Heart right ventricle (tissue), 16 donors: ENCODE results near the gene RTL9. TPM values are rescaled to one million over a fixed set of nuclear protein-coding genes. Genes with fewer than 3 reads are reported as not detected.

Source experiments
- ATAC-seq, 8 donors: fragments of 200-7000 bp; cut with Tn5 transposase; one replicate each; pipeline ENCODE4 v1.9.1; 2020; ENCODE audit warnings: mild to moderate bottlenecking in 8 of 8, moderate library complexity in 8 of 8, moderate number of reproducible peaks in 1 of 8
- DNase-seq, 2 donors: peaks; one replicate each; pipeline ENCODE4 v3.0.0-alpha.2; 2020
- H3K27ac ChIP-seq, 10 donors: fragments of 200-600 bp; sonication (generic) in 2 of 10; one replicate each; pipeline versions ENCODE4 v1.5.0 to v1.8.0; 2020 to 2022; ENCODE audit warnings: mild to moderate bottlenecking in 3 of 10
- H3K27me3 ChIP-seq, 7 donors: fragments of 200-600 bp; one replicate each; pipeline ENCODE4 v1.8.0; 2021 to 2022; ENCODE audit warnings: mild to moderate bottlenecking in 2 of 7
- H3K36me3 ChIP-seq, 9 donors: fragments of 200-600 bp; sonication (generic) in 1 of 9; one replicate each; pipeline versions ENCODE4 v1.5.0 to v1.8.0; 2020 to 2022; ENCODE audit warnings: mild to moderate bottlenecking in 2 of 9
- H3K4me1 ChIP-seq, 9 donors: fragments of 200-600 bp; sonication (generic) in 1 of 9; one replicate each; pipeline versions ENCODE4 v1.5.0 to v1.8.0; 2020 to 2022; ENCODE audit warnings: mild to moderate bottlenecking in 4 of 9
- H3K4me3 ChIP-seq, 10 donors: fragments of 200-600 bp; sonication (generic) in 2 of 10; one replicate each; pipeline versions ENCODE4 v1.5.0 to v1.8.0; 2020 to 2022; ENCODE audit warnings: mild to moderate bottlenecking in 7 of 10, moderate library complexity in 2 of 10
- H3K9me3 ChIP-seq, 11 donors: fragments of 200-600 bp in 10 of 11; sonication (generic) in 2 of 11; one replicate each; pipeline versions ENCODE4 v1.5.0 to v1.8.0; 2013 to 2022; ENCODE audit warnings: mild to moderate bottlenecking in 2 of 11, control low read depth in 1 of 11, moderate library complexity in 1 of 11
- WGBS, 2 donors: extraction: QIAGEN DNeasy Blood & Tissue Kit; methylation state at CpG; one replicate each; pipeline ENCODE4 v1.1.7; 2013; ENCODE audit warnings: inconsistent platforms in 1 of 2; 5-methylcytosine and 5-hydroxymethylcytosine counted together
- intact Hi-C, 10 donors: fragments of 100-400 bp; cut with DNase I; formaldehyde crosslinking; loops; one replicate each; pipeline versions ENCODE4 v1.11.1 to v1.14.2; 2022
- polyA plus RNA-seq, 2 donors: library from polyadenylated mRNA; stranded (reverse); fragments of 200-250 nt; gene quantifications; one replicate each; pipeline ENCODE4 v1.2.3, GENCODE V29; 2013
- total RNA-seq, 10 donors: library from RNA; stranded (reverse); fragmentation: NEBNext Ultra II Directional in 3 of 10; extraction: Animal tissue kit (Norgen Biotek cat#: 25700) in 3 of 10; gene quantifications; one replicate each; pipeline versions ENCODE4 v1.2.1 to v1.2.4, GENCODE V29; 2021 to 2023
- TF ChIP-seq, protein P1 (sequence below), 9 donors: fragments of 200-600 bp; sonication (generic) in 2 of 9; IDR thresholded peaks; one replicate each; pipeline versions ENCODE4 v1.5.0 to v1.8.0; 2021 to 2022; ENCODE audit warnings: antibody characterized with exemption in 9 of 9, mild to moderate bottlenecking in 5 of 9, moderate library complexity in 1 of 9
- donor health status: Arrhythmogenic right ventricular cardiomyopathy.
- donor health status: ischemic (EF 13 %, LVEDD 7.1; RV severe dilation, severe dysfunction).
- donor health status: healthy with polysubstance abuse.
- donor health status: DM: no; HTN: yes; CAD: no.
- donor health status: DM: no; HTN: no; CAD: no.
- donor health status: ischemic (EF 25% LVEDD 6.9; RV normal size, moderate dysfunction).
- donor health status: ischemic (EF 25% LVEDD 5.7; RV mildly dilated, moderate dysfunction).
- donor health status: healthy.
- donor health status: DM: yes; HTN: yes; CAD: no.
- donor health status: Ischemic cardiomyopathy.
- donor health status: ischemic (EF 35%, LVEDD 5.7; RV mildly dilated, moderate dysfunction).
- donor health status: nonischemic (EF 11% LVEDD 7.7; RV severe dilation, severe dysfunction).
- donor health status: DM: yes; HTN: yes; CAD: no.
- donor health status: PGD.
- donor health status: ischemic (EF 29% LVEDD 5.4; RV normal size, mild dysfunction).
- donor health status: nonischemic (EF 23%, LVEDD 6.1; RV moderate dilation, normal function).

The RTL9 gene
- total and polyA plus RNA-seq, 12 donors, result 0.29 to 1.2 (median 0.64) TPM

DNA sequence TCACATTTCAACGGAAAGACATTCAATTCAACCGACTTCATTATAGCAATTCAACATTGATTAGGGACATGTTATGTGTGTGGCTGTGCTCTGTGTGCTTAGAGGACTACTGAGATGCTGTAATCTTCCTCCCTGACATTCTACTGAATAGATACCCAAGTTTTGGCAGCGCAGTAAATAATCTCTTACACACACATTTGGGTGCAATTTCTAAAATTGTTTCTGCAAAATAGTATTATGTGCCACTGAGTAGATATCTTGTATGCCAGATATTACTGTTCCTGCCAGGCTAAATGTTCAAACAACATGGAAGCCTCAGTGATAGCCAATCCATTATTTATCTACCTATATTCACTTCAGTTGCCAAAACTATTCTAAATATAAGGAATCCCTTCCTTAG is 41.3 kb downstream of the RTL9 start:
- H3K27me3 ChIP-seq, result peaks cover 0 to 56% (median 0%) of the 10 kb centered on the region in 7 donors
- WGBS, 2 donors, result 92 to 97% methylated on average over 3 of the region's 3 CpGs

DNA sequence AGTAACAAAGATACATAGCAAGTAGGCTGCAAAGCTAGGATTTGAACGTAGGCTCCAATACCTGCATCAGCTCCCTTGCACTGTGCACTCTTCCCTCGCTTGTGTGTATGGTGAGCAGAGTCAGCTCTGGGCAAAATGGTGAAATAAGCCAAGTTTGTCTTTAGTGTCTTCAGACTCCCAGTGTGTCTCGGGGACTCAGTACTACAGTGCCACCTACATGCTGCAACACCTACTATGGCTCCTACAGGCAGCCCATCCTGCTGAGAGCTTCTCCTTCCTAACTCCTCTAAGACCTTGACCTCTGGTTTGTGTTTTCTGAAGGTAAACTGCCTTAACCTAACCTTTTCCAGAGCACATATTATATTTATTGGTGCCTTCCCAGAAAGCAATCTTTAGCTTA is 42.5 kb downstream of the RTL9 start:
- Histone ChIP-seq H3K9me3 (no peaks in the 10 kb centered on the region), H3K4me3 (no peak overlapping the region), H3K4me1 (peaks cover 0 to 4% (median 0%) of the 10 kb centered on the region in 9 donors), H3K36me3 (no peaks in the 10 kb centered on the region), H3K27ac (no peak overlapping the region), H3K27me3 (peaks cover 0 to 50% (median 0%) of the 10 kb centered on the region in 7 donors)
- 93 to 95% methylated on average over 3 of the region's 3 CpGs for whole genome bisulfite sequencing, 2 donors
- no peak for ATAC-seq
- intact Hi-C loops, result loop anchor here in 2 of 10 donors (5.0 kb wide), 2 partner anchors 84 to 244 kb away; partner anchors contain the start of gene AMMECR1 (in 1 of the 2)
- no peak for DNase-seq
- TF ChIP-seq, protein P1, sequence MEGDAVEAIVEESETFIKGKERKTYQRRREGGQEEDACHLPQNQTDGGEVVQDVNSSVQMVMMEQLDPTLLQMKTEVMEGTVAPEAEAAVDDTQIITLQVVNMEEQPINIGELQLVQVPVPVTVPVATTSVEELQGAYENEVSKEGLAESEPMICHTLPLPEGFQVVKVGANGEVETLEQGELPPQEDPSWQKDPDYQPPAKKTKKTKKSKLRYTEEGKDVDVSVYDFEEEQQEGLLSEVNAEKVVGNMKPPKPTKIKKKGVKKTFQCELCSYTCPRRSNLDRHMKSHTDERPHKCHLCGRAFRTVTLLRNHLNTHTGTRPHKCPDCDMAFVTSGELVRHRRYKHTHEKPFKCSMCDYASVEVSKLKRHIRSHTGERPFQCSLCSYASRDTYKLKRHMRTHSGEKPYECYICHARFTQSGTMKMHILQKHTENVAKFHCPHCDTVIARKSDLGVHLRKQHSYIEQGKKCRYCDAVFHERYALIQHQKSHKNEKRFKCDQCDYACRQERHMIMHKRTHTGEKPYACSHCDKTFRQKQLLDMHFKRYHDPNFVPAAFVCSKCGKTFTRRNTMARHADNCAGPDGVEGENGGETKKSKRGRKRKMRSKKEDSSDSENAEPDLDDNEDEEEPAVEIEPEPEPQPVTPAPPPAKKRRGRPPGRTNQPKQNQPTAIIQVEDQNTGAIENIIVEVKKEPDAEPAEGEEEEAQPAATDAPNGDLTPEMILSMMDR (IDR thresholded peaks at IDR 0.05), result no peak

More for the DNA sequence above, 41.3 kb downstream of the RTL9 start:
- Histone ChIP-seq H3K4me1 (peaks cover 0 to 4% (median 0%) of the 10 kb centered on the region in 9 donors), H3K36me3 (no peaks in the 10 kb centered on the region), H3K4me3 (no peak overlapping the region), H3K27ac (no peak overlapping the region), H3K9me3 (no peaks in the 10 kb centered on the region)
- TF ChIP-seq, protein P1 (IDR thresholded peaks at IDR 0.05), result no peak
- DNase-seq (no peak), ATAC-seq (no peak)
- intact Hi-C loops, result loop anchor here in 2 of 10 donors (5.0 kb wide), 2 partner anchors 83 to 243 kb away; partner anchors contain the start of gene AMMECR1 (in 1 of the 2)

DNA sequence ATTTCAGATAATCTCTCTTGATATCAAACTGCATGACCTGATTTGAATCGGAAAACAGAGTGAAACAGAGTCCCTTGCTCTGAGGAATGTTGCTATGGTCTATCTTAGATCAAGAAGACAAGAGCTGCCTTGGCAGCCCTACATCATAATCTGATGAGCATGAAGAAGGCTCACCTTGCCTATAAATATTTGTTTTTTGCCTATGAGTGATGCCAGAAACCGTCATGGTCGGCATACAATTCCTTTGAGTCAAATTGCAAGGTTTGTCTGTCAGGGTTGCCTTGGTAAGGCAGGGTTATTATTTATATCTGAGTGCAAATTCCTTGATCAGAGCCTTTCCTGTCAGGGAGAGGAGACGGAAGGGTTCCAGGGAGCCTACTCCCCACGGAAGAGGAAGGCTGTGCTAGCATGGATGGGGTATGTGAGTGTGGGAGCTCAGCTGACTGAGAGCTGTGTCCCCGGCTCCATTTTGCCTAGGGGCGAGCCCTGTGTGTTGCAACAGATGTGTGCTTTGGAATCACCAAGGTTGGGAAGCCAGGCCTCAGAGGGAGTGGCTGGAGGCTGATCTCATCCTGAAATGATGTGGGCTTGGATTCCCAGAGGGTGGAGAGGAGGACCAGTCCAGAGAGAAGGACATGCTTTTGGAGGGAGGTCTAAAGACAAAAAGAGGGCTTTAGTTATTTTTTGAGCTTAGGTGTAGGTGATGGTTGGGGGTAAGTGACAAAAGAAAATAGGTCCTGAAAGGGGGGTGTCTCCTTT is 43.6 kb downstream of the RTL9 start:
- Histone ChIP-seq H3K27ac (no peak overlapping the region), H3K9me3 (no peaks in the 10 kb centered on the region), H3K36me3 (no peaks in the 10 kb centered on the region), H3K27me3 (peaks cover 0 to 43% (median 0%) of the 10 kb centered on the region in 7 donors), H3K4me1 (peaks cover 0 to 4% (median 0%) of the 10 kb centered on the region in 9 donors), H3K4me3 (no peak overlapping the region)
- TF ChIP-seq, protein P1 (IDR thresholded peaks at IDR 0.05), result no peak
- WGBS, 2 donors, result 70 to 71% methylated on average over 6 to 7 of the region's 7 CpGs
- DNase-seq (peak in 1 of 2 donors; percentile 15), ATAC-seq (peak in 7 of 8 donors; percentile 45 to 90 (median 80))
- intact Hi-C loops, result loop anchor here in 2 of 10 donors (5.0 kb wide), 2 partner anchors 85 to 245 kb away; partner anchors contain the start of gene AMMECR1 (in 1 of the 2)

DNA sequence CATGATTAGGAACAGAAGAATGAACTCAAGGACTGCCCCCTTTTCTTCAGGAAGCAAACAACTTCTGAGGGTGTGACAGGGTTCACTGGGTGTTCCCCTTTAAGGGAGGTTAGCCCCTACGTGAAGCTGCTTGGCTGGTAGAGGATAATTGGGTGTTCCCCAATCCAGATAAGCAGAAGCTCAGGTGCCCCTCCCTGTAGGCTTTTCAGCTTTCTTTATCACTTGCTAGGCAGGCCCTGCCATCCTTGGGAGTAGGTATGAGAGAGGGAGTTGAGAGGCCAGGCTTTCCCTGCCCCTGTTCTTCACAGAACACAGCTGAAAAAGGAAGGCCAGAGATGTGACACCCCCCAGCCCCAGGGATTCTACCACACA is 44.2 kb downstream of the RTL9 start:
- TF ChIP-seq, protein P1 (IDR thresholded peaks at IDR 0.05), result no peak
- H3K27ac ChIP-seq, result no peak overlapping the region
- H3K27me3 ChIP-seq, result peaks cover 0 to 43% (median 0%) of the 10 kb centered on the region in 7 donors
- 13 to 71% methylated on average over 1 of the region's 1 CpG for WGBS, 2 donors
- H3K4me3 ChIP-seq, result no peak overlapping the region
- ATAC-seq (peak in 1 of 8 donors; percentile 19), DNase-seq (no peak)
- H3K4me1 ChIP-seq, result peaks cover 0 to 4% (median 0%) of the 10 kb centered on the region in 9 donors
- no peaks in the 10 kb centered on the region for H3K9me3 ChIP-seq
- intact Hi-C loops, result loop anchor here in 2 of 10 donors (5.0 kb wide), 2 partner anchors 86 to 246 kb away; partner anchors contain the start of gene AMMECR1 (in 1 of the 2)
- H3K36me3 ChIP-seq, result no peaks in the 10 kb centered on the region
